Gastrocnemius medialis (tissue), 4 donors: Measurements from ENCODE around the gene SYT10. TPM values are rescaled to one million over a fixed set of nuclear protein-coding genes. Genes with fewer than 3 reads are reported as not detected.
"Not testable (repeated sequence)": the region's sequence is repeated elsewhere in the genome, so short reads cannot be mapped to it uniquely, and the experiment has no call there.

Source experiments
- ATAC-seq, 2 donors: fragments of 150-250 bp; one replicate each; pipeline ENCODE4 v1.9.1; 2016
- DNase-seq, 2 donors: peaks; one replicate each; pipeline ENCODE4 v3.0.0-alpha.2; 2019
- H3K27ac ChIP-seq, 4 donors: fragments of 200-600 bp; sonication (generic); 1 replicate in 1 of 4; 2 replicates in 3 of 4; pipeline ENCODE4 v1.5.1; 2016 to 2018; ENCODE audit warnings: mild to moderate bottlenecking in 2 of 4, moderate library complexity in 1 of 4
- H3K27me3 ChIP-seq, 3 donors: fragments of 200-600 bp; sonication (generic) in 2 of 3; 1 replicate in 1 of 3; 2 replicates in 2 of 3; pipeline versions ENCODE4 v1.5.1 to v1.6.0; 2016 to 2019; ENCODE audit warnings: mild to moderate bottlenecking in 1 of 3, moderate library complexity in 1 of 3
- H3K36me3 ChIP-seq, 2 donors: fragments of 200-600 bp; sonication (generic) in 1 of 2; one replicate each; pipeline ENCODE4 v1.5.1; 2017 to 2018
- H3K4me1 ChIP-seq, 2 donors: fragments of 200-600 bp; sonication (generic) in 1 of 2; one replicate each; pipeline ENCODE4 v1.5.1; 2016 to 2017; ENCODE audit warnings: mild to moderate bottlenecking in 2 of 2
- H3K4me3 ChIP-seq, 4 donors: fragments of 200-600 bp; sonication (generic) in 3 of 4; 1 replicate in 1 of 4; 2 replicates in 3 of 4; pipeline ENCODE4 v1.5.1; 2016 to 2019; ENCODE audit warnings: mild to moderate bottlenecking in 2 of 4
- H3K9me3 ChIP-seq, 3 donors: fragments of 200-600 bp; sonication (generic) in 2 of 3; 1 replicate in 1 of 3; 2 replicates in 2 of 3; pipeline ENCODE4 v1.5.1; 2016 to 2019
- POLR2A ChIP-seq, 2 donors: fragments of 450-650 bp; IDR thresholded peaks; one replicate each; pipeline ENCODE4 v1.6.1; 2017; ENCODE audit warnings: antibody characterized with exemption in 2 of 2, mild to moderate bottlenecking in 2 of 2, moderate library complexity in 2 of 2
- in situ Hi-C, 4 donors: fragments of 200-750 bp; cut with MboI; loops; one replicate each; pipeline versions ENCODE4 v1.15.0 to v1.8.0; 2017; ENCODE audit warnings: low sequenced_read_pairs in 4 of 4
- intact Hi-C: fragments of 100-400 bp; cut with DNase I; formaldehyde crosslinking; loops from one replicate; pipeline ENCODE4 v1.15.1; 2023; ENCODE audit warnings: low total_unique reads
- total RNA-seq, 4 donors: library from RNA; depleted of rRNA; stranded (reverse); fragments of >200 nt; gene quantifications; one replicate each; pipeline versions ENCODE4 v1.1.0 to v1.2.3, GENCODE V29; 2016
- TF ChIP-seq, protein P1 (sequence below), 5 experiments: fragments of 450-650 bp in 3 of 5; fragments of 200-600 bp in 2 of 5; sonication (generic) in 2 of 5; IDR thresholded peaks in 4 of 5; conservative IDR thresholded peaks in 1 of 5; 1 replicate in 4 of 5; 2 replicates in 1 of 5; pipeline ENCODE4 v1.5.1; 2016 to 2019; ENCODE audit warnings: antibody characterized with exemption in 5 of 5, mild to moderate bottlenecking in 3 of 5, moderate library complexity in 3 of 5

Gene SYT10
- total RNA-seq, 4 donors from 2014 or later, result not detected

DNA sequence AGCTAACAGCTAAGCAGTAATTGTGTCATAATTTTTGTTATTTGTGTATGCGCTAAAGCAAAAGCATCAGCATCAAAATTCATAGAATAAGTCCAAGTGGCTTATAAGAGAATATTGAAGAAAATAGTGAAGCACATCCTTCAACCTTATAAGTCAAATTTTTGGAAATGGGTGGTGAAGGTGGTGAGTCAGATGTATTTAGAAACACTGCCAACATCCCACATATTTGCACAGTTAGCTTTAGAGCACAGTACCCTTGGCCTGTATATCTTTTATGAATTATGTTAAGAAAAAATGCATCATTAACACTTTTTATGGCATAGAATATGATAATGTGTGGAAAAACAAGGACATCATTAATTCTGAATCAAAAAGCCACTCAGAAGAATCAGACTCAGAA is 8.0 kb downstream of the SYT10 start:
- in situ Hi-C loops, result no loop called here
- TF ChIP-seq, protein P1, sequence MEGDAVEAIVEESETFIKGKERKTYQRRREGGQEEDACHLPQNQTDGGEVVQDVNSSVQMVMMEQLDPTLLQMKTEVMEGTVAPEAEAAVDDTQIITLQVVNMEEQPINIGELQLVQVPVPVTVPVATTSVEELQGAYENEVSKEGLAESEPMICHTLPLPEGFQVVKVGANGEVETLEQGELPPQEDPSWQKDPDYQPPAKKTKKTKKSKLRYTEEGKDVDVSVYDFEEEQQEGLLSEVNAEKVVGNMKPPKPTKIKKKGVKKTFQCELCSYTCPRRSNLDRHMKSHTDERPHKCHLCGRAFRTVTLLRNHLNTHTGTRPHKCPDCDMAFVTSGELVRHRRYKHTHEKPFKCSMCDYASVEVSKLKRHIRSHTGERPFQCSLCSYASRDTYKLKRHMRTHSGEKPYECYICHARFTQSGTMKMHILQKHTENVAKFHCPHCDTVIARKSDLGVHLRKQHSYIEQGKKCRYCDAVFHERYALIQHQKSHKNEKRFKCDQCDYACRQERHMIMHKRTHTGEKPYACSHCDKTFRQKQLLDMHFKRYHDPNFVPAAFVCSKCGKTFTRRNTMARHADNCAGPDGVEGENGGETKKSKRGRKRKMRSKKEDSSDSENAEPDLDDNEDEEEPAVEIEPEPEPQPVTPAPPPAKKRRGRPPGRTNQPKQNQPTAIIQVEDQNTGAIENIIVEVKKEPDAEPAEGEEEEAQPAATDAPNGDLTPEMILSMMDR (IDR thresholded peaks at IDR 0.05 in 4 of 5, conservative IDR thresholded peaks at IDR 0.05 in 1 of 5), result no peak
- no peak for TF ChIP-seq POLR2A (IDR thresholded peaks at IDR 0.05)
- no peaks in the 10 kb centered on the region for H3K9me3 ChIP-seq
- H3K27ac ChIP-seq, result no peak overlapping the region
- H3K4me3 ChIP-seq, result no peak overlapping the region
- no peaks in the 10 kb centered on the region for H3K36me3 ChIP-seq
- no peaks in the 10 kb centered on the region for H3K4me1 ChIP-seq
- H3K27me3 ChIP-seq, result no peaks in the 10 kb centered on the region
- no peak for ATAC-seq
- DNase-seq, result no peak
- intact Hi-C loops, result no loop called here

DNA sequence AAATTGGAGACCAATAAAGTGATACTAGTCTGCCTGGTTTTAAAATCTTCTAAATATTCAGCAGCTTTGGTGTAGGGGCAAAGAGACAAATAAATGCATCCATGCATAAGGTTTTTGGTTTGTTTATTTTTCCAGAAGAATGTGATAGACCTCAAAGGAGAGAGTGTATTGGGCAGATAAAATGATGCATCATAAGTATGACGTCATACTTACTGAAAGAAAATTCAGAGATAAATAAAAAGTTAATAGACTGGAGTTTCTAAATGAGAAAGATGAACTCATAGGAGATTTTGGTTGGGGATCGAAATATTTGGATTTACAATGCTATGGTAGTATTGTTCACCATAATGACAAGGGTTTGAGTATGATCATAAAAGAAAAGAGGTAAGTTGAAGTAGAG is 10.2 kb downstream of the SYT10 start:
- Histone ChIP-seq H3K4me1 (no peaks in the 10 kb centered on the region), H3K4me3 (no peak overlapping the region), H3K27ac (no peak overlapping the region), H3K9me3 (no peaks in the 10 kb centered on the region), H3K27me3 (no peaks in the 10 kb centered on the region), H3K36me3 (no peaks in the 10 kb centered on the region)
- ATAC-seq (no peak), DNase-seq (no peak)
- TF ChIP-seq, protein P1 (IDR thresholded peaks at IDR 0.05 in 4 of 5, conservative IDR thresholded peaks at IDR 0.05 in 1 of 5), result no peak
- no peak for TF ChIP-seq POLR2A (IDR thresholded peaks at IDR 0.05)
- in situ Hi-C loops, result no loop called here
- intact Hi-C loops, result no loop called here

DNA sequence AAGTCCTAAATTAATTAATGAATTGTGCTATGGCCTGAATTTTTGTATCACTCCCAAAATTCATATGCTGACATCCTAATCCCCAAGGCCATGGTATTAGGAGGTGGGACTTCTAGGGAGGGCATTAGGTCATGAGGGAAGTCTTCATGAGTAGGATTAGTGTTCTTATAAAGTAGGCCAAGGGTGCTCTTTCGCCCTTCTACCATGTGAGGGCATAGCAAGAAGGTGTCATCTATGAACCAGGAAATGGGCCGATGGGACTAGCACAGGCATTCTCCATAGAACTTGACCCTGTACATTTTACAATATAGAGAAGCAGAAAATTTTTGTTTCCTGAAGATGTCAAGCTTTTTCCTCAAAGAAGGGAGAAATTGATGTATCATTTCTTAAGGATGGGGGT is 12.5 kb downstream of the SYT10 start:
- intact Hi-C loops (no loop called here), in situ Hi-C loops (no loop called here)
- Histone ChIP-seq H3K27me3 (no peaks in the 10 kb centered on the region), H3K4me1 (no peaks in the 10 kb centered on the region), H3K9me3 (no peaks in the 10 kb centered on the region), H3K4me3 (no peak overlapping the region), H3K36me3 (no peaks in the 10 kb centered on the region), H3K27ac (no peak overlapping the region)
- no peak for ATAC-seq
- TF ChIP-seq, protein P1 (IDR thresholded peaks at IDR 0.05 in 4 of 5, conservative IDR thresholded peaks at IDR 0.05 in 1 of 5), result no peak
- TF ChIP-seq POLR2A (IDR thresholded peaks at IDR 0.05), result no peak
- no peak for DNase-seq

- intact Hi-C loops (no loop called here), in situ Hi-C loops (no loop called here)
- Histone ChIP-seq H3K27ac (no peak overlapping the region), H3K4me3 (no peak overlapping the region), H3K36me3 (no peaks in the 10 kb centered on the region), H3K27me3 (no peaks in the 10 kb centered on the region), H3K4me1 (no peaks in the 10 kb centered on the region), H3K9me3 (no peaks in the 10 kb centered on the region)
- ATAC-seq, result no peak
- TF ChIP-seq, protein P1 (IDR thresholded peaks at IDR 0.05 in 4 of 5, conservative IDR thresholded peaks at IDR 0.05 in 1 of 5), result no peak
- TF ChIP-seq POLR2A (IDR thresholded peaks at IDR 0.05), result no peak
- no peak for DNase-seq
These were observed 15.9 kb downstream of the SYT10 start for GRCh38 chr12:33423706-33424105.

DNA sequence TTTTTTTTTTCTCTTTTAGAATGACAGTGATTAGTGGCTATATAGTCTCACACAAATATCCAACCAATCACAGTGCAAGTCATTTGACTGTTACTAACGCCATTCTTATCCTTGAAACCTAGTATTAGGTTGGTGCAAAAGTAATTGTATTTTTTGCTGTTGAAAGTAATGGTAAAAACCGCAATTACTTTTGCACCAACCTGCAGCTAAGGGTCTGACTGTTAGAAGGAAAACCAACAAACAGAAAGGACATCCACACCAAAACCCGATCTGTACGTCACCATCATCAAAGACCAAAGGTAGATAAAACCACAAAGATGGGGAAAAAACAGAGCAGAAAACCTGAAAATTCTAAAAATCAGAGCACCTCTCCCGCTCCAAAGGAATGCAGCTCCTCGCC is 27.2 kb downstream of the SYT10 start:
- intact Hi-C loops, ATAC-seq, in situ Hi-C loops, H3K27me3 ChIP-seq, H3K4me1 ChIP-seq, H3K36me3 ChIP-seq, DNase-seq, H3K9me3 ChIP-seq, H3K27ac ChIP-seq, H3K4me3 ChIP-seq: not testable (repeated sequence)
